Esophagus squamous epithelium (tissue), 5 donors: ENCODE results near the gene CERS4. TPM values are rescaled to one million over a fixed set of nuclear protein-coding genes. Genes with fewer than 3 reads are reported as not detected.
"Not testable (repeated sequence)": the region's sequence is repeated elsewhere in the genome, so short reads cannot be mapped to it uniquely, and the experiment has no call there.

Source experiments
- DNase-seq: peaks from one replicate; lab custom pipeline; 2025; lab: John Stamatoyannopoulos, UW
- H3K27ac ChIP-seq, 4 donors: fragments of 200-600 bp; sonication (generic); one replicate each; pipeline ENCODE4 v1.5.1; 2016 to 2019; ENCODE audit warnings: mild to moderate bottlenecking in 1 of 4
- H3K27me3 ChIP-seq, 4 donors: fragments of 200-600 bp; sonication (generic); 1 replicate in 3 of 4; 2 replicates in 1 of 4; pipeline versions ENCODE4 v1.5.1 to v1.6.0; 2017 to 2021; ENCODE audit warnings: antibody characterized with exemption in 1 of 4
- H3K36me3 ChIP-seq, 3 donors: fragments of 200-600 bp; sonication (generic); one replicate each; pipeline ENCODE4 v1.5.1; 2016 to 2019
- H3K4me1 ChIP-seq, 3 donors: fragments of 200-600 bp; sonication (generic); one replicate each; pipeline ENCODE4 v1.5.1; 2017 to 2019
- H3K4me3 ChIP-seq, 4 donors: fragments of 200-600 bp; sonication (generic); 1 replicate in 3 of 4; 2 replicates in 1 of 4; pipeline ENCODE4 v1.5.1; 2016 to 2019; ENCODE audit warnings: mild to moderate bottlenecking in 2 of 4, moderate library complexity in 1 of 4
- H3K9me3 ChIP-seq, 3 donors: fragments of 200-600 bp; sonication (generic); one replicate each; pipeline ENCODE4 v1.5.1; 2016 to 2019
- POLR2A ChIP-seq, 4 donors: fragments of 450-650 bp; IDR thresholded peaks; one replicate each; pipeline ENCODE4 v1.6.1; 2017; ENCODE audit warnings: antibody characterized with exemption in 4 of 4, mild to moderate bottlenecking in 4 of 4, moderate library complexity in 3 of 4
- WGBS, 2 donors: methylation state at CpG; one replicate each; pipeline ENCODE4 v1.1.5; 2018; 5-methylcytosine and 5-hydroxymethylcytosine counted together
- intact Hi-C: fragments of 100-400 bp; cut with DNase I; formaldehyde crosslinking; loops from one replicate; pipeline ENCODE4 v1.15.0; 2022
- total RNA-seq, 4 donors: library from RNA; depleted of rRNA; stranded (reverse); fragments of >200 nt; gene quantifications; one replicate each; pipeline ENCODE4 v1.1.0, GENCODE V29; 2016
- TF ChIP-seq, protein P1 (sequence below), 6 experiments: fragments of 450-650 bp in 4 of 6; fragments of 200-600 bp in 2 of 6; sonication (generic) in 2 of 6; IDR thresholded peaks; one replicate each; pipeline ENCODE4 v1.5.1; 2016 to 2019; ENCODE audit warnings: antibody characterized with exemption in 6 of 6, mild to moderate bottlenecking in 4 of 6, moderate library complexity in 4 of 6
- donor health status: DM: yes; HTN: yes; CAD: no.

Gene CERS4
- total RNA-seq, 4 donors from 2014 or later = 44.1 to 184 (median 89.1) TPM

DNA sequence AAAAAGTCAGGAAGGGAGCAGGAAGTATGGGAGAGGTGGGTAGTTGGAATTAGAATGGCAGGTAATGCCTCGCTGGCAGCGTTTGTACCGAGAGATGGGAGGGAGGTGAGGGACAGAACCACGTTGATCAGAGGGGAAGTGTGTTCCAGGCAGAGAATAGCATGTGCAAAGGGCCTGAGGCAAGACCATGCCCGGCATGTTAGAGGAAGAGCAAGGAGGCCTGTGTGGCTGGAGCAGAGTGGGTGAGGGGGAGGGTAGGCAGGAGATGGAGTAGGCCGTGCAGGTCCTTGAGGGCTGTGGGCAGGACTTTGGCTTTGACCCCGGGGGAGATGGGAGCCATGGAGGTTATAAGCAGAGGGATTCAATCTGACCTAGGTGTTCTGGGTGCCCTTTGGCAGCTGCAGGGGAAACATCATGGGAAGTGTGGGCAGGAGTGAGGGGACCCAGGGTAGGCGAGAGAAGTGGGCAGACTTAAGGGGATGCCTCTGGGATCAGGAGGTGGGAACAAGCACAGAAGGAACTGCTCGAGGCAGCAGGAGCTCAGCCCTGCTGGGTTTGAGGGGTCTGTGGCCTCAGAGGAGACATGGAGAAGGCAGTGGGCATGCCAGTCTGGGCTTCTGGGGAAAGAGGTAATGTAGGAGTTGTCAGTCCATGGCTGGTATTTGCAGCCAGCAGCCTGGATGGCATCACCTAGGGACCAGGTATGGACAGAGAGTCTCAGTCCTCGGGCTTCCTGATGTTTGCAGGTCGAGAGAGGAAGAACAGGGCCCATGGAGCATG is 50.2 kb downstream of the CERS4 start:
- no peaks in the 10 kb centered on the region for H3K9me3 ChIP-seq
- peaks cover 14 to 88% (median 23%) of the 10 kb centered on the region in 3 donors for H3K36me3 ChIP-seq
- no peak overlapping the region for H3K4me3 ChIP-seq
- no peak overlapping the region for H3K27ac ChIP-seq
- H3K27me3 ChIP-seq = no peaks in the 10 kb centered on the region
- TF ChIP-seq, protein P1, sequence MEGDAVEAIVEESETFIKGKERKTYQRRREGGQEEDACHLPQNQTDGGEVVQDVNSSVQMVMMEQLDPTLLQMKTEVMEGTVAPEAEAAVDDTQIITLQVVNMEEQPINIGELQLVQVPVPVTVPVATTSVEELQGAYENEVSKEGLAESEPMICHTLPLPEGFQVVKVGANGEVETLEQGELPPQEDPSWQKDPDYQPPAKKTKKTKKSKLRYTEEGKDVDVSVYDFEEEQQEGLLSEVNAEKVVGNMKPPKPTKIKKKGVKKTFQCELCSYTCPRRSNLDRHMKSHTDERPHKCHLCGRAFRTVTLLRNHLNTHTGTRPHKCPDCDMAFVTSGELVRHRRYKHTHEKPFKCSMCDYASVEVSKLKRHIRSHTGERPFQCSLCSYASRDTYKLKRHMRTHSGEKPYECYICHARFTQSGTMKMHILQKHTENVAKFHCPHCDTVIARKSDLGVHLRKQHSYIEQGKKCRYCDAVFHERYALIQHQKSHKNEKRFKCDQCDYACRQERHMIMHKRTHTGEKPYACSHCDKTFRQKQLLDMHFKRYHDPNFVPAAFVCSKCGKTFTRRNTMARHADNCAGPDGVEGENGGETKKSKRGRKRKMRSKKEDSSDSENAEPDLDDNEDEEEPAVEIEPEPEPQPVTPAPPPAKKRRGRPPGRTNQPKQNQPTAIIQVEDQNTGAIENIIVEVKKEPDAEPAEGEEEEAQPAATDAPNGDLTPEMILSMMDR (IDR thresholded peaks at IDR 0.05) = no peak
- no peaks in the 10 kb centered on the region for H3K4me1 ChIP-seq
- intact Hi-C loops = loop anchor here (10.0 kb wide), 1 partner anchor 315 kb away; the partner anchor contains the start of gene TIMM44
- WGBS, 2 donors = 81 to 88% methylated on average over 11 of the region's 11 CpGs
- no peak for DNase-seq

DNA sequence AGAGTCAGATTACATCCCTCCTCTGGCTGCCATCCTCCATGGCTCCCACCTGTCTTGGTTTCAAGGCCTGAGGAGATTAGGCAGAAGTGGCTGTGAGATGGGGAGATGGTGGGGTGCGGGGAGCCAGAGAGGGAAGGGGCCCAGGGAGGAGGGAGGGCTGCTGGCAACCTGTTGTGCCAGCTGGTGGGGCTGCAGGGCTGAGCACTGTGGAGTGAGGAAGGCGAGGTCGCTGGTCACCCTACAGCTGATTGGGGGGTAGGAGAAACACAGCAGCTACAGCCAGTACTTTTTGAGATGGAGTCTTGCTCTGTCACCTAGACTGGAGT is 50.7 kb downstream of the CERS4 start:
- no peaks in the 10 kb centered on the region for H3K9me3 ChIP-seq
- peaks cover 14 to 83% (median 23%) of the 10 kb centered on the region in 3 donors for H3K36me3 ChIP-seq
- no peak overlapping the region for H3K27ac ChIP-seq
- 88 to 95% methylated on average over 2 to 3 of the region's 3 CpGs for WGBS, 2 donors
- no peak for DNase-seq
- no peaks in the 10 kb centered on the region for H3K4me1 ChIP-seq
- no peaks in the 10 kb centered on the region for H3K27me3 ChIP-seq
- no peak for TF ChIP-seq POLR2A (IDR thresholded peaks at IDR 0.05)
- TF ChIP-seq, protein P1 (IDR thresholded peaks at IDR 0.05) = no peak
- intact Hi-C loops = loop anchor here (10.0 kb wide), 1 partner anchor 315 kb away; the partner anchor contains the start of gene TIMM44
- H3K4me3 ChIP-seq = no peak overlapping the region

DNA sequence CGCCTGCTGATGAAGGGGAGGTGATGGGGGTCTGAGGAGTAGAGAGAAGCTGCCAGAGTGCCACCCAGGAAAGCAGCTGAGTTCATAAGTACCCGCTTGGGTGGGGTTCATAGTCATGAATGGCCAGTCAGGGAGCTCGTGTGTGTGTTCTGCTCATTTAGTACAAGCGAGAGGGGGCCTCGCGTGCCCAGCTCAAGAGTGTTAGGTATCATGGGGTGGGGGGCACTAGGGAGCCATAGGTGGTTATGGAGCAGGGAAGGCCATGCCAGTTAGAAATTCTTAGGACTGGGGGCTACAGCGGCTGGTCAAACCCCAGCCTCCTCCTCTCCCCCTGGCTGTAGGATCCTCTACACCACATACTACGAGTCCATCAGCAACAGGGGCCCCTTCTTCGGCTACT is 52.2 kb downstream of the CERS4 start:
- TF ChIP-seq POLR2A (IDR thresholded peaks at IDR 0.05) = no peak
- TF ChIP-seq, protein P1 (IDR thresholded peaks at IDR 0.05) = no peak
- WGBS, 2 donors = 76 to 93% methylated on average over 5 to 8 of the region's 9 CpGs
- Histone ChIP-seq H3K4me1 (no peaks in the 10 kb centered on the region), H3K36me3 (peaks cover 8 to 68% (median 14%) of the 10 kb centered on the region in 3 donors), H3K27me3 (no peaks in the 10 kb centered on the region), H3K9me3 (no peaks in the 10 kb centered on the region), H3K27ac (no peak overlapping the region), H3K4me3 (no peak overlapping the region)
- intact Hi-C loops = no loop called here
- no peak for DNase-seq

DNA sequence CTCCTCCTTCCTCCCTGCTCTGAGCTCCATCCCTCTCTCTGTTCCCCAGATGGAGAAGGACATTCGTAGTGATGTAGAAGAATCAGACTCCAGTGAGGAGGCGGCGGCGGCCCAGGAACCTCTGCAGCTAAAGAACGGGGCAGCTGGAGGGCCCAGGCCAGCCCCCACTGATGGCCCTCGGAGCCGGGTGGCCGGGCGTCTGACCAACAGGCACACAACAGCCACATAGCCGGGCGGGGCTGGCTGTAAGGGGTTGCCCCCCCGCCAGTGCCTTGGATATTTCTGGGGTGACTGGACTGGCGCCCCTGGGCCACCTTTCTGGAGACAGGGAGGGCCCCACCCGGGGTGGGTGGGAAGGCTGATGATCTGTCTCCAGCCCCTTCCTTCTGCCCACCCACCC is 52.7 kb downstream of the CERS4 start:
- WGBS, 2 donors = 90 to 100% methylated on average over 1 to 6 of the region's 14 CpGs
- Histone ChIP-seq H3K36me3 (peaks cover 4 to 63% (median 10%) of the 10 kb centered on the region in 3 donors), H3K4me1 (no peaks in the 10 kb centered on the region), H3K9me3 (no peaks in the 10 kb centered on the region), H3K27ac (no peak overlapping the region), H3K27me3 (no peaks in the 10 kb centered on the region), H3K4me3 (no peak overlapping the region)
- TF ChIP-seq, protein P1 (IDR thresholded peaks at IDR 0.05) = no peak
- TF ChIP-seq POLR2A (IDR thresholded peaks at IDR 0.05) = no peak
- no peak for DNase-seq
- intact Hi-C loops = no loop called here

DNA sequence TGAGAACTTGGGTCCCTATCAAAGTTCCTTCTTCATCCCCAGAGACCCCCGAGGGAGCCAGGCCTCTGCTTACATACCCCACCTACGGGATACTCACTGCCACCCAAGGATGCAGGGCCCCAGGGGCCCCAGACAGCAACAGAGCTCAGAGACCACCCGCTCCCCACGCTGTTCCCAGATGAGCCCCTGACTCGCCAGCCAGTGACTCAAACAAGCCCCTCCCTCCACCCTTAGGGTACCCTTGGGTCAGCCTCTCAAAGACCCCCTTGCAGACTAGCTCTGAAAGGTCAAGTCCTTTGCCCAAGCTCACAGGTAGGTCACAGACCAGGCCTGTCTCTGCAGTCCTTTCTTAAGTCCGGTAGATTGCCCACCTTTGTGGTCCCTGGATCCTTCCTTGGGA is 53.3 kb downstream of the CERS4 start:
- Histone ChIP-seq H3K27me3 (peaks cover 0 to 2% (median 0%) of the 10 kb centered on the region in 4 donors), H3K9me3 (no peaks in the 10 kb centered on the region), H3K4me1 (no peaks in the 10 kb centered on the region), H3K27ac (no peak overlapping the region), H3K4me3 (no peak overlapping the region), H3K36me3 (peaks cover 4 to 57% (median 6%) of the 10 kb centered on the region in 3 donors)
- intact Hi-C loops = no loop called here
- no peak for TF ChIP-seq POLR2A (IDR thresholded peaks at IDR 0.05)
- 91 to 100% methylated on average over 1 to 4 of the region's 6 CpGs for WGBS, 2 donors
- no peak for DNase-seq

DNA sequence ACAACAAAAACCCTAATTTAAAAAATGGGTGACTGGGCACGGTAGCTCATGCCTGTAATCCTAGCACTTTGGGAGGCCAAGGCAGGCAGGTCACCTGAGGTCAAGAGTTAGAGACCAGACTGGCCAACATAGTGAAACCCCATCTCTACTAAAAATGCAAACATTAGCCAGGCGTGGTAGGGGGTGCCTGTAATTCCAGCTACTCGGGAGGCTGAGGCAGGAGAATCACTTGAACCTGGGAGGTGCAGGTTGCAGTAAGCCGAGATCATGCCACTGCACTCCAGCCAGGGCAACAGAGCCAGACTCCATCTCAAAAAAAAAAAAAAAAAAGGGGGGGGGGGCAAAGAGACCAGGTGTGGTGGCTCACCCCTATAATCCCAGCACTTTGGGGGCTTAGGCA is 55.1 kb downstream of the CERS4 start:
- DNase-seq, H3K27ac ChIP-seq, H3K9me3 ChIP-seq, H3K27me3 ChIP-seq, H3K4me3 ChIP-seq, intact Hi-C loops: not testable (repeated sequence)
- 71 to 88% methylated on average over 2 to 4 of the region's 4 CpGs for WGBS, 2 donors
- Histone ChIP-seq H3K4me1 (peaks cover 0 to 12% (median 3%) of the 10 kb centered on the region in 3 donors), H3K36me3 (peaks cover 0 to 39% (median 0%) of the 10 kb centered on the region in 3 donors)
